ENCODE results near the gene DPAGT1. TPM values are rescaled to one million over a fixed set of nuclear protein-coding genes. Genes with fewer than 3 reads are reported as not detected.

Gene DPAGT1
- total RNA-seq, 2 donors from 2014 or later: 26.7 to 62.6 TPM

DNA sequence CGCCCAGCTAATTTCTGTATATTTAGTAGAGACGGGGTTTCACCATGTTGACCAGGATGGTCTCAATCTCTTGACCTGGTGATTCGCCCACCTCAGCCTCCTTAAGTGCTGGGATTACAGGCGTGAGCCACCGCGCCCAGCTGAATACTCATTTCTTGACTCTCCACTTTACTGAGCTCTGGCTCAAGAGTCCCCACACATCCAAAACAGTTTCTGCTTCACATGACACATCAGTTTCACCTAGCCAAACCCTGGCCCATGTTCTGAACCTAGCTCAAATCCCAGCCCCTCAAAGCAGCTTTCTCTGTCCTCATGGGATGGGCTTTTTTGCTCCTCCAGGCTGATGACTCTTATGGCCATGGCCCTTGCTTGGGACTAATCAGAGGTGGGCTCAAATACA, 54.4 kb downstream of the DPAGT1 start:
- ATAC-seq (no peak), DNase-seq (no peak)
- TF ChIP-seq POLR2A (IDR thresholded peaks at IDR 0.05): no peak
- TF ChIP-seq, protein P1, sequence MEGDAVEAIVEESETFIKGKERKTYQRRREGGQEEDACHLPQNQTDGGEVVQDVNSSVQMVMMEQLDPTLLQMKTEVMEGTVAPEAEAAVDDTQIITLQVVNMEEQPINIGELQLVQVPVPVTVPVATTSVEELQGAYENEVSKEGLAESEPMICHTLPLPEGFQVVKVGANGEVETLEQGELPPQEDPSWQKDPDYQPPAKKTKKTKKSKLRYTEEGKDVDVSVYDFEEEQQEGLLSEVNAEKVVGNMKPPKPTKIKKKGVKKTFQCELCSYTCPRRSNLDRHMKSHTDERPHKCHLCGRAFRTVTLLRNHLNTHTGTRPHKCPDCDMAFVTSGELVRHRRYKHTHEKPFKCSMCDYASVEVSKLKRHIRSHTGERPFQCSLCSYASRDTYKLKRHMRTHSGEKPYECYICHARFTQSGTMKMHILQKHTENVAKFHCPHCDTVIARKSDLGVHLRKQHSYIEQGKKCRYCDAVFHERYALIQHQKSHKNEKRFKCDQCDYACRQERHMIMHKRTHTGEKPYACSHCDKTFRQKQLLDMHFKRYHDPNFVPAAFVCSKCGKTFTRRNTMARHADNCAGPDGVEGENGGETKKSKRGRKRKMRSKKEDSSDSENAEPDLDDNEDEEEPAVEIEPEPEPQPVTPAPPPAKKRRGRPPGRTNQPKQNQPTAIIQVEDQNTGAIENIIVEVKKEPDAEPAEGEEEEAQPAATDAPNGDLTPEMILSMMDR (IDR thresholded peaks at IDR 0.05): no peak
- Histone ChIP-seq H3K4me3 (no peak overlapping the region), H3K9me3 (no peaks in the 10 kb centered on the region), H3K4me1 (no peaks in the 10 kb centered on the region), H3K36me3 (replicated peaks in 1 of 2; ENCODE audit: insufficient read depth in 1 of 2, low read depth in 2 of 2) (peaks cover 8 to 56% of the 10 kb centered on the region in 2 donors), H3K27ac (no peak overlapping the region), H3K27me3 (no peaks in the 10 kb centered on the region)
- WGBS, 2 donors: 95 to 100% methylated on average over 6 of the region's 6 CpGs
- intact Hi-C loops (cut with DNase I): no loop called here

Other genes starting within 250 kb of the DPAGT1 start
- gene CXCR5, start 218.0 kb downstream of the DPAGT1 start, total RNA-seq: not detected
- 10 to 100 TPM; 13.2 to 16.5 TPM for gene BCL9L, start 175.9 kb downstream of the DPAGT1 start, total RNA-seq
- gene UPK2, start 145.6 kb downstream of the DPAGT1 start, total RNA-seq: not detected
- gene FOXR1, start 130.1 kb downstream of the DPAGT1 start, total RNA-seq: not detected
- gene CENATAC, start 103.7 kb downstream of the DPAGT1 start, total RNA-seq: 10 to 100 TPM; 68.7 to 95.9 TPM
- gene RPS25, start 83.5 kb downstream of the DPAGT1 start, total RNA-seq: 1,000 to 10,000 TPM in 1 of 2 donors, 100 to 1,000 TPM in 1; 824 to 1,261 TPM
- 10 to 100 TPM; 26.2 to 39.9 TPM for gene TRAPPC4, start 83.1 kb downstream of the DPAGT1 start, total RNA-seq
- gene SLC37A4, start 71.0 kb downstream of the DPAGT1 start, total RNA-seq: 10 to 100 TPM; 64.6 to 90.3 TPM
- 100 to 1,000 TPM; 121 to 218 TPM for gene HYOU1, start 44.6 kb downstream of the DPAGT1 start, total RNA-seq
- 10 to 100 TPM; 17.6 to 50.1 TPM for gene VPS11, start 34.0 kb downstream of the DPAGT1 start, total RNA-seq
- gene HMBS, start 17.0 kb downstream of the DPAGT1 start, total RNA-seq: 10 to 100 TPM in 1 of 2 donors, 1 to 10 TPM in 1; 7.6 to 16.1 TPM
- 10 to 100 TPM in 1 of 2 donors, 1 to 10 TPM in 1; 5.4 to 20.8 TPM for gene C2CD2L, start 5.5 kb upstream of the DPAGT1 start, total RNA-seq
- gene HINFP, start 19.7 kb upstream of the DPAGT1 start, total RNA-seq: 10 to 100 TPM; 11.9 to 28.3 TPM
- gene ABCG4, start 47.2 kb upstream of the DPAGT1 start, total RNA-seq: under 1 TPM in 1 of 2 donors, not detected in 1; 0.33 TPM
- 10 to 100 TPM in 1 of 2 donors, 1 to 10 TPM in 1; 9.3 to 30.7 TPM for gene NLRX1, start 66.9 kb upstream of the DPAGT1 start, total RNA-seq
- gene NHERF4, start 83.6 kb upstream of the DPAGT1 start, total RNA-seq: 1 to 10 TPM in 1 of 2 donors, not detected in 1; 3.6 TPM
- 1 to 10 TPM; 3.0 to 6.5 TPM for gene CBL, start 104.5 kb upstream of the DPAGT1 start, total RNA-seq
- 100 to 1,000 TPM in 1 of 2 donors, 10 to 100 TPM in 1; 75.0 to 205 TPM for gene MCAM, start 215.3 kb upstream of the DPAGT1 start, total RNA-seq
- gene RNF26, start 232.7 kb upstream of the DPAGT1 start, total RNA-seq: 1 to 10 TPM; 5.7 to 9.2 TPM
- gene C1QTNF5, start 239.0 kb upstream of the DPAGT1 start, total RNA-seq: 10 to 100 TPM; 28.8 to 54.1 TPM
- gene MFRP, start 244.9 kb upstream of the DPAGT1 start, total RNA-seq: under 1 TPM in 1 of 2 donors, not detected in 1; 0.52 TPM